Panc1 (cell line): ENCODE measurements around the gene PTPN2. TPM values are rescaled to one million over a fixed set of nuclear protein-coding genes. Genes with fewer than 3 reads are reported as not detected.

Experiments
- ATAC-seq: fragments of 200-7000 bp; cut with Tn5 transposase; 2 replicates; pipeline ENCODE4 v1.9.1; 2020; ENCODE audit warnings: mild to moderate bottlenecking, moderate library complexity
- BruUV-seq: library from RNA; stranded (reverse); fragments of 400-500 nt; replicated peaks from 2 replicates; lab custom pipeline; 2021; lab: Mats Ljungman, UMichigan
- CTCF ChIA-PET: fragments of 300-600 bp; sonication (Branson Sonifier 250); formaldehyde crosslinking; loops from one replicate; lab custom pipeline; 2022; ENCODE audit warnings: antibody characterized with exemption; lab: Charles Lee
- POLR2A ChIA-PET: fragments of 300-600 bp; sonication (Branson Sonifier 250); formaldehyde crosslinking; loops from one replicate; lab custom pipeline; 2022; ENCODE audit warnings: antibody characterized with exemption; lab: Charles Lee
- DNase-seq: peaks from one replicate; pipeline ENCODE4 v3.0.0-alpha.2; 2010; ENCODE audit warnings: low read depth, low spot score
- H3K27ac ChIP-seq: 2 replicates; pipeline ENCODE4 v1.5.1; 2011; ENCODE audit warnings: mild to moderate bottlenecking, low read length, inconsistent platforms
- H3K27me3 ChIP-seq: fragments of 200-500 bp; sonication (Bioruptor generic); 2 replicates; pipeline ENCODE4 v1.6.0; 2014; ENCODE audit warnings: low read length, inconsistent platforms; ENCODE audit not compliant: control insufficient read depth, insufficient read depth
- H3K36me3 ChIP-seq: fragments of 200-500 bp; sonication (Bioruptor generic); 2 replicates; pipeline ENCODE4 v1.5.1; 2014; ENCODE audit warnings: inconsistent platforms, mild to moderate bottlenecking, low read length, moderate library complexity; ENCODE audit not compliant: control insufficient read depth, insufficient read depth
- H3K4me1 ChIP-seq: 2 replicates; pipeline ENCODE4 v1.5.1; 2011; ENCODE audit warnings: inconsistent platforms, mild to moderate bottlenecking, low read length, moderate library complexity; ENCODE audit not compliant: control insufficient read depth, insufficient read depth
- H3K4me3 ChIP-seq, 2 experiments: 2 replicates each; pipeline ENCODE4 v1.5.1; 2011 to 2012; ENCODE audit warnings: low read depth in 2 of 2, low read length in 2 of 2, mild to moderate bottlenecking in 2 of 2, inconsistent platforms in 1 of 2, moderate library complexity in 1 of 2
- H3K9me3 ChIP-seq: fragments of 200-500 bp; sonication (Bioruptor generic); 2 replicates; pipeline ENCODE4 v1.5.1; 2014; ENCODE audit warnings: low read depth, mild to moderate bottlenecking, inconsistent platforms, low read length, moderate library complexity; ENCODE audit not compliant: control insufficient read depth, insufficient read depth
- CTCF ChIP-seq: fragments of 450-650 bp; IDR thresholded peaks from 2 replicates; pipeline ENCODE4 v1.5.1; 2017; ENCODE audit warnings: mild to moderate bottlenecking
- POLR2AphosphoS5 ChIP-seq: IDR thresholded peaks from 2 replicates; pipeline ENCODE4 v1.6.1; 2012; ENCODE audit warnings: mild to moderate bottlenecking, low read depth, low read length, moderate library complexity
- SIN3A ChIP-seq: IDR thresholded peaks from 2 replicates; pipeline ENCODE4 v1.6.1; 2012; ENCODE audit warnings: low read depth, mild to moderate bottlenecking, low read length, moderate library complexity, borderline replicate concordance; ENCODE audit not compliant: insufficient read depth
- TCF7L2 ChIP-seq: IDR thresholded peaks from 2 replicates; pipeline ENCODE4 v1.6.1; 2011; ENCODE audit warnings: mild to moderate bottlenecking, low read depth, low read length, inconsistent platforms
- in situ Hi-C: cut with HindIII; loops from 2 replicates; pipeline ENCODE4 v1.10.0; 2016; ENCODE audit warnings: low sequenced_read_pairs, low pct_unique_long_range_greater_than_20kb
- intact Hi-C: fragments of 100-400 bp; cut with micrococcal nuclease; formaldehyde crosslinking; loops from one replicate; pipeline ENCODE4 v1.10.0; 2022; ENCODE audit not compliant: unreplicated experiment
- total RNA-seq: library from RNA; stranded (reverse); gene quantifications from one replicate; pipeline ENCODE4 v1.2.1, GENCODE V29; 2021; ENCODE audit not compliant: unreplicated experiment
- TF ChIP-seq, protein P1 (sequence below), 2 experiments: IDR thresholded peaks; 2 replicates each; pipeline ENCODE4 v1.6.1; 2011 to 2012; ENCODE audit warnings: low read depth in 2 of 2, control low read depth in 1 of 2, low read length in 1 of 2, mild to moderate bottlenecking in 1 of 2, moderate library complexity in 1 of 2; ENCODE audit not compliant: insufficient read depth in 1 of 2

The PTPN2 gene
- total RNA-seq, 1 experiment from 2014 or later, result 34.8 TPM

- H3K4me1 ChIP-seq, result no peaks in the 10 kb centered on the region
- intact Hi-C loops (no loop called here), in situ Hi-C loops (no loop called here)
- no peak overlapping the region for H3K27ac ChIP-seq
- ChIA-PET POLR2A (no interaction called here), CTCF (no interaction called here)
- no peak for ATAC-seq
- H3K4me3 ChIP-seq, result no peak overlapping the region
- BruUV-seq, result no TSS peak
- H3K27me3 ChIP-seq, result no peaks in the 10 kb centered on the region
- DNase-seq, result no peak
- TF ChIP-seq TCF7L2 (no peak), CTCF (no peak)
- H3K9me3 ChIP-seq, result no peaks in the 10 kb centered on the region
- no peaks in the 10 kb centered on the region for H3K36me3 ChIP-seq
Observed at GRCh38 chr18:12930908-12931307, 46.9 kb upstream of the PTPN2 start.

DNA sequence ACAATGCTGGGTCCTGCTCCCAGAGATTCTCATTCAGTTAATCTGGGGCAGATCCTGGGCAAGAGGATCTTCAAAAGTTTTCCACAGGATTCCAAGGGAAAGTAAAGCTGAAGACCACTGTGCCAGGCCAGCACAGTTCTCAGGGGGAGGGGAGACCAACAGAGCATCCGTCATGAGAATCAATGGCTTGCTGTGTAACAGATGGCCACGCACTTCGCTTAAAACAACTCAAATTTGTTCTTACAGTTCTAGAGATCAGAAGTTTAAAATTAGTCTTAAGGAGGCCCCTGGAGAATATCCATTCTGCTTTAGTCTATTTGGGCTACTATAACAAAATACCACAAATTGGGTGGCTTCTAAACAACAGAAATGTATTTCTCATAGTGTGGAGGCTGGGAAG is 46.3 kb upstream of the PTPN2 start:
- Histone ChIP-seq H3K27ac (no peak overlapping the region), H3K4me1 (no peaks in the 10 kb centered on the region), H3K36me3 (no peaks in the 10 kb centered on the region), H3K4me3 (no peak overlapping the region), H3K27me3 (no peaks in the 10 kb centered on the region), H3K9me3 (no peaks in the 10 kb centered on the region)
- DNase-seq (no peak), ATAC-seq (no peak)
- TF ChIP-seq, protein P1, sequence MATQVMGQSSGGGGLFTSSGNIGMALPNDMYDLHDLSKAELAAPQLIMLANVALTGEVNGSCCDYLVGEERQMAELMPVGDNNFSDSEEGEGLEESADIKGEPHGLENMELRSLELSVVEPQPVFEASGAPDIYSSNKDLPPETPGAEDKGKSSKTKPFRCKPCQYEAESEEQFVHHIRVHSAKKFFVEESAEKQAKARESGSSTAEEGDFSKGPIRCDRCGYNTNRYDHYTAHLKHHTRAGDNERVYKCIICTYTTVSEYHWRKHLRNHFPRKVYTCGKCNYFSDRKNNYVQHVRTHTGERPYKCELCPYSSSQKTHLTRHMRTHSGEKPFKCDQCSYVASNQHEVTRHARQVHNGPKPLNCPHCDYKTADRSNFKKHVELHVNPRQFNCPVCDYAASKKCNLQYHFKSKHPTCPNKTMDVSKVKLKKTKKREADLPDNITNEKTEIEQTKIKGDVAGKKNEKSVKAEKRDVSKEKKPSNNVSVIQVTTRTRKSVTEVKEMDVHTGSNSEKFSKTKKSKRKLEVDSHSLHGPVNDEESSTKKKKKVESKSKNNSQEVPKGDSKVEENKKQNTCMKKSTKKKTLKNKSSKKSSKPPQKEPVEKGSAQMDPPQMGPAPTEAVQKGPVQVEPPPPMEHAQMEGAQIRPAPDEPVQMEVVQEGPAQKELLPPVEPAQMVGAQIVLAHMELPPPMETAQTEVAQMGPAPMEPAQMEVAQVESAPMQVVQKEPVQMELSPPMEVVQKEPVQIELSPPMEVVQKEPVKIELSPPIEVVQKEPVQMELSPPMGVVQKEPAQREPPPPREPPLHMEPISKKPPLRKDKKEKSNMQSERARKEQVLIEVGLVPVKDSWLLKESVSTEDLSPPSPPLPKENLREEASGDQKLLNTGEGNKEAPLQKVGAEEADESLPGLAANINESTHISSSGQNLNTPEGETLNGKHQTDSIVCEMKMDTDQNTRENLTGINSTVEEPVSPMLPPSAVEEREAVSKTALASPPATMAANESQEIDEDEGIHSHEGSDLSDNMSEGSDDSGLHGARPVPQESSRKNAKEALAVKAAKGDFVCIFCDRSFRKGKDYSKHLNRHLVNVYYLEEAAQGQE (IDR thresholded peaks at IDR 0.05; ENCODE audit: insufficient read depth in 1 of 2, low read depth in 2 of 2, low read length in 1 of 2), result no peak
- TF ChIP-seq CTCF, result no peak
- TF ChIP-seq TCF7L2, result no peak
- TF ChIP-seq SIN3A, result no peak
- no peak for TF ChIP-seq POLR2AphosphoS5
- BruUV-seq, result no TSS peak
- POLR2A ChIA-PET, result no interaction called here
- CTCF ChIA-PET, result no interaction called here
- intact Hi-C loops (no loop called here), in situ Hi-C loops (no loop called here)
